Gastroesophageal sphincter (tissue), 4 donors: ENCODE results near the gene MAP4K1. TPM values are rescaled to one million over a fixed set of nuclear protein-coding genes. Genes with fewer than 3 reads are reported as not detected.

ENCODE experiments used
- ATAC-seq: fragments of 150-250 bp; one replicate; pipeline ENCODE4 v1.9.1; 2016; ENCODE audit warnings: mild to moderate bottlenecking, moderate library complexity
- H3K27ac ChIP-seq, 4 donors: fragments of 200-600 bp; sonication (generic) in 3 of 4; 1 replicate in 3 of 4; 2 replicates in 1 of 4; pipeline ENCODE4 v1.5.1; 2016 to 2019
- H3K27me3 ChIP-seq: fragments of 200-600 bp; sonication (generic); one replicate; pipeline ENCODE4 v1.5.1; 2019
- H3K36me3 ChIP-seq, 2 donors: fragments of 200-600 bp; sonication (generic); one replicate each; pipeline ENCODE4 v1.5.1; 2019; ENCODE audit warnings: control low read depth in 1 of 2
- H3K4me1 ChIP-seq, 3 donors: fragments of 200-600 bp; sonication (generic); 1 replicate in 2 of 3; 2 replicates in 1 of 3; pipeline ENCODE4 v1.5.1; 2016 to 2019; ENCODE audit warnings: control low read depth in 2 of 3
- H3K4me3 ChIP-seq, 2 donors: fragments of 200-600 bp; sonication (generic); one replicate each; pipeline ENCODE4 v1.5.1; 2019; ENCODE audit warnings: mild to moderate bottlenecking in 1 of 2, moderate library complexity in 1 of 2
- H3K9me3 ChIP-seq, 3 donors: fragments of 200-600 bp; sonication (generic); one replicate each; pipeline ENCODE4 v1.5.1; 2017 to 2019; ENCODE audit warnings: control low read depth in 2 of 3
- CTCF ChIP-seq, 4 experiments: fragments of 200-600 bp in 2 of 4; fragments of 450-650 bp in 2 of 4; sonication (generic) in 1 of 4; IDR thresholded peaks; one replicate each; pipeline ENCODE4 v1.5.1; 2017 to 2019; ENCODE audit warnings: antibody characterized with exemption in 4 of 4, mild to moderate bottlenecking in 2 of 4, moderate library complexity in 2 of 4
- EP300 ChIP-seq: sonication (generic); formaldehyde crosslinking; IDR thresholded peaks from one replicate; pipeline ENCODE4 v1.6.1; 2017; ENCODE audit warnings: antibody characterized with exemption, mild to moderate bottlenecking
- POLR2A ChIP-seq, 2 donors: fragments of 450-650 bp; IDR thresholded peaks; one replicate each; pipeline ENCODE4 v1.6.1; 2017; ENCODE audit warnings: antibody characterized with exemption in 2 of 2, mild to moderate bottlenecking in 2 of 2, moderate library complexity in 1 of 2
- POLR2AphosphoS5 ChIP-seq: sonication (generic); formaldehyde crosslinking; IDR thresholded peaks from one replicate; pipeline ENCODE4 v1.6.1; 2017; ENCODE audit warnings: antibody characterized with exemption
- WGBS, 2 donors: methylation state at CpG; one replicate each; pipeline ENCODE4 v1.1.5; 2018; ENCODE audit warnings: low coverage in 1 of 2; 5-methylcytosine and 5-hydroxymethylcytosine counted together
- total RNA-seq, 4 donors: library from RNA; depleted of rRNA; stranded (reverse); fragments of >200 nt; gene quantifications; one replicate each; pipeline ENCODE4 v1.1.0, GENCODE V29; 2016

MAP4K1 gene
- total RNA-seq, 4 donors from 2014 or later, result 0.62 to 16.1 (median 3.1) TPM

DNA sequence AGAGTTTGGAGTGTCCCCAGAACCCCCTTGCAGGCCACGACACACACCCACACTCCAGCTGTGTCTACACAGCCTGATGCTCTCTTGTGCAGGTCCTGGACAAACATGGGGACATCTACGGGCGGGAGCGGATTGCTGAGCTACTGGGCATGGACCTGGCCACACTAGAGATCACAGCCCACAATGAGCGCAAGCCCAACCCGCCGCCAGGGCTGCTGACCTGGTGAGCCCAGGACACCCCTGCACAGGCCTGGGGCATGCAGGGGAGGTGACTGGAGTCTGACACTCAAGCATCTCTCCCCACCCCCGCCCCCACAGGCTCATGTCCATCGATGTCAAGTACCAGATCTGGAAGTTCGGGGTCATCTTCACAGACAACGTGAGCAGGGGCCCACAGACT lies 39.9 kb downstream of the MAP4K1 start:
- Histone ChIP-seq H3K4me3 (no peak overlapping the region), H3K27me3 (no peaks in the 10 kb centered on the region), H3K4me1 (no peaks in the 10 kb centered on the region), H3K27ac (no peak overlapping the region), H3K9me3 (no peaks in the 10 kb centered on the region), H3K36me3 (no peaks in the 10 kb centered on the region)
- ATAC-seq, result no peak
- WGBS, 2 donors, result 100% methylated on average over 1 of the region's 11 CpGs; no CpG with 5 or more reads in 1 of the 2 donors
- TF ChIP-seq CTCF (IDR thresholded peaks at IDR 0.05) (no peak), POLR2AphosphoS5 (no peak), POLR2A (IDR thresholded peaks at IDR 0.05) (no peak), EP300 (no peak)

GRCh38 chr19:38571682-38572081 lies 46.1 kb downstream of the MAP4K1 start:
- TF ChIP-seq POLR2A (IDR thresholded peaks at IDR 0.05), result no peak
- no peak for TF ChIP-seq EP300
- no peak for TF ChIP-seq CTCF (IDR thresholded peaks at IDR 0.05)
- no peak for TF ChIP-seq POLR2AphosphoS5
- H3K9me3 ChIP-seq, result no peaks in the 10 kb centered on the region
- ATAC-seq, result no peak
- peaks cover 13% of the 10 kb centered on the region for H3K27me3 ChIP-seq
- no peak overlapping the region for H3K27ac ChIP-seq
- no peaks in the 10 kb centered on the region for H3K4me1 ChIP-seq
- H3K4me3 ChIP-seq, result no peak overlapping the region
- 80% methylated on average over 1 of the region's 2 CpGs; no CpG with 5 or more reads in 1 of the 2 donors for WGBS, 2 donors
- no peaks in the 10 kb centered on the region for H3K36me3 ChIP-seq

DNA sequence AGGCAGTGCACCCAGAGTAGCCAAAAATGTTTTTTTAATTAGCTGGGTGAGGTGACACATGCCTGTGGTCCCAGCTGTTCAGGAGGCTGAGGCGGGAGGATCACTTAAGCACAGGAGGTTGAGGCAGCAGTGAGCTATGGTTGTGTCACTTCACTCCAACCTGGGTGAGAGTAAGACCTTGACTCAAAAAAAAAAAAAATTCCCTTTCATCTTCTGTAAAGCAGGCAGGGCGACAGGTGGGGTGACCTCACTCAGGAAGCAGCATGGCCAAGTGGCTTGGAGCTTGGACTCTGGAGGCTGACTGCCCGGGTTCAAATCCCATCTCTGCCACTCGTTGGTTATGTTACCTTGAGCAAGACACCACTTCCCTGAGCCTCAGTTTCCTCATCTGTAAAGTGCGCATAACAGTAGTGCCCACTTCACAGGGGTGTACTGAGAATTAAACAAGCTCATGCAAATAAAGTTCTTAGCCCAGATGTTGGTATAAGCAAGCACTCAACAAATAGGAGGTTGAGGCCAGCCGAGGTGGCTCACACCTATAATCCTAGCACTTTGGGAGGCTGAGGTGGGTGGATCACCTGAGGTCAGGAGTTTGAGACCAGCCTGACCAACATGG lies 48.3 kb downstream of the MAP4K1 start:
- Histone ChIP-seq H3K27ac (no peak overlapping the region), H3K4me1 (peaks cover 0 to 5% (median 0%) of the 10 kb centered on the region in 3 donors), H3K4me3 (no peak overlapping the region), H3K36me3 (no peaks in the 10 kb centered on the region), H3K27me3 (peaks cover 31% of the 10 kb centered on the region), H3K9me3 (no peaks in the 10 kb centered on the region)
- no peak for ATAC-seq
- no peak for TF ChIP-seq EP300
- no peak for TF ChIP-seq CTCF (IDR thresholded peaks at IDR 0.05)
- no peak for TF ChIP-seq POLR2AphosphoS5
- no peak for TF ChIP-seq POLR2A (IDR thresholded peaks at IDR 0.05)
- 81% methylated on average over 4 of the region's 6 CpGs; no CpG with 5 or more reads in 1 of the 2 donors for WGBS, 2 donors

- ATAC-seq, result no peak
- H3K4me1 ChIP-seq, result peaks cover 0 to 5% (median 0%) of the 10 kb centered on the region in 3 donors
- peak overlapping the region in 1 of 2 donors; percentile 38 for H3K4me3 ChIP-seq
- H3K27ac ChIP-seq, result no peak overlapping the region
- 85 to 100% methylated on average over 1 to 14 of the region's 21 CpGs for WGBS, 2 donors
- H3K36me3 ChIP-seq, result no peaks in the 10 kb centered on the region
- H3K27me3 ChIP-seq, result peaks cover 57% of the 10 kb centered on the region
- H3K9me3 ChIP-seq, result no peaks in the 10 kb centered on the region
- TF ChIP-seq POLR2A (IDR thresholded peaks at IDR 0.05), result no peak
- no peak for TF ChIP-seq CTCF (IDR thresholded peaks at IDR 0.05)
- no peak for TF ChIP-seq EP300
- no peak for TF ChIP-seq POLR2AphosphoS5
Measured at GRCh38 chr19:38565691-38566105, 52.1 kb downstream of the MAP4K1 start.
